Measurements from ENCODE around the gene EXTL2.
"Not testable (repeated sequence)": the region's sequence is repeated elsewhere in the genome, so short reads cannot be mapped to it uniquely, and the experiment has no call there.

EXTL2 gene

GRCh38 chr1:100894603-100895539, at the start of gene EXTL2:
EXTL2 (minus strand) TSS chr1:100894842; CDS start chr1:100888757, 6,085 bp downstream.
- DNase-seq (ENCODE audit: low read depth, low spot score) = peak; percentile 96

DNA sequence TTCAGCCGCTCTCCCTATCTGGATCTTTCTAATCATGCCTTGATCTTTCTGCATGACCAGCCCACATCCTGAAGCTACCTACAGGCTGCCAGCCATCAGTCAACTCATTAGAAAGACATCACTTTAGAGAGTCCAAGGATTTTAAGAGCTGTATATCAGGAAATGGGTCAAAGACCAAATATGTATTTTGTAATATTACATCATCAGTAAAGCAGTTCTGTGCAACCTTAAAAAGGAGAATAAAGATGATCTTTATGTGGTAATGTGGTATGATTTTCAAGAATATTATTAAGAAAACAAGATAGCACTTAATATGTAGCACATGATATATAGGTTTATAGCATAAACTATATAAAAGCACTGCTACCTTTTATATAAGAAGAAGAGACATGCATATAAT, 48.9 kb upstream of the EXTL2 start:
- DNase-seq (ENCODE audit: low read depth, low spot score) = no peak

- no peak for DNase-seq (ENCODE audit: low read depth, low spot score)
Observed at GRCh38 chr1:100942304-100943046, 47.8 kb upstream of the EXTL2 start.

DNA sequence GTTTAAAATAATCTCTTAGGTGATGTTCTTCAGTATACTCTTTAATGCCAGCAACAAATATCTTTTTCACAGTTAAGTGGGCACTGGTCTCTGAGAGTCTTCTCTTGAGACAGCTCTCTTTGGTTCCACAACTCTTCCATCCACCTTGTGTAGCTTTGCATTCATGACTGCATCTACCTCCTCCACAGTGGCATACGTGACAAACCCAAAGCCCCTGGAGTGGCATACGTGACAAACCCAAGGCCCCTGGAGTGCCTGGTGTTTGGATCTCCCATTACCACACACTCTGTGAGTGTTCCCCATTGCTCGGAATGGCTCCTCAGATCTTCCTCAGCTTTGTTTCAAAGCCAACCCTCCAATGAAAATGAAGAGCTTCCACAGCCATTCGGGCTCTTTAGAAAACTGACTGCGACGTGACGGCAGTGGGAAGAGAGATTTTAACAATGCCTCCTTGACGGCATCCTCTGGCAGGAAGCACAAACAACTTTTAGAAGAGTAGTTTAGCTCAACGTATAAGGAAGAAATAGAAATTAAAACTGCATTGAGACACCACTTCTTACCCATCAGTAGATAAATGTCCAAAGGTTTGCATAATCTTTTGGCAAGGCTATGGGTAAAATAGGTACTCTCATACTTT, 47.1 kb upstream of the EXTL2 start:
- no peak for DNase-seq (ENCODE audit: low read depth, low spot score)

DNA sequence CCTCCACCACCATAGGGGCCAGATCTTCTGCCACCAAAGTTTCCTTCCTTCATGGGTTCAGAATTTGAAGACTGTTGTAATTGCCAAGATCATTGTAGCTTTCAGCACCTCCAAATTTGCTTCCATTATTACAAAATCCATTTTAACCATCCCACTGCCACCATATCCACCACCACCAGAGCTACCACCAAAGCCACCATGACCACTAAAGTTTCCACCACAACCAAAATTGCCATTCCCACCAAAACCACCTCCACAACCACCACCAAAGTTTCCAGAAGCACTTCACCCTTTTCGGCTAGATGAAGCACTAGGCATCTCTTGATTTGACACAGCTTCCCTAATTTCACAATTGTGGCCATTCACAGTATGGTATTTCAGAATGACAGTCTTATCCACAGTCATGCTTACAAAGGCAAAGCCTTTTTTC, 46.5 kb upstream of the EXTL2 start:
- no peak for DNase-seq (ENCODE audit: low read depth, low spot score)

DNA sequence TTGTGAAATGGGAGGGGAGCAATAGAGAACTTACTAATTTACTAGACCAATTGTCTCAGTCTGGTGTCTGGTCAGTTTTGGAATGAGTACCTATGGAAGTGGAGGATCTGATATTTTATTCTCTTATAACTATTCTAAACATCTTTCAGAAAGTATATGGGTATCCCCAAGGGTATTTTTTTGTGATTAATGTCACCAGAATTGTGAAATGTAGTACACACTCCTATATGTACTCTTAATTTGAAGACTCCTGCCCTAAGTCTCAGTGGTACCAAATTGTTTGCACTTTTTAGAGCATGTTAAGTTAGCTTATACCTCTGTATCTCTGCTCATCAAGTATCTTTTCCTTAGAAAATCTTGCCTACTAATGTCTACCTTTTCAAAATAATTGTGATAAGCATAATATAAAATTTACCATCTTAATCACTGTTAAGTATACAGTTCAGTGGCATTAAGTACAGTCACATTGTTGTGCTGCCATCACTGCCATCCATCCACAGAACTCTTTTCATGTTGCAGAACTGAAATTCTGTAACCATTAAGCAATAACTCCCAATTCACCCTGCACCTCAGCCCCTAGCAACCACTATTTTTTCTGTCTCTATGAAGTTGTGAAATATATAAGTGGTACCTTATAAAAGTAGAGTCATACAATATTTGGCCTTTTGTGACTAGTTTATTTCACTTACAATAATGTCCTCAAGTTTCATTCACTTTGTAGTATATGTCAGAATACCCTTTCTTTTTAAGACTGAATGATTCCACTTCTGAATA, 41.7 kb upstream of the EXTL2 start:
- DNase-seq (ENCODE audit: low read depth, low spot score) = no peak

- DNase-seq (ENCODE audit: low read depth, low spot score) = not testable (repeated sequence)
Observed at GRCh38 chr1:100933555-100933954, 38.9 kb upstream of the EXTL2 start.

GRCh38 chr1:100931716-100932115, 37.1 kb upstream of the EXTL2 start:
- no peak for DNase-seq (ENCODE audit: low read depth, low spot score)

DNA sequence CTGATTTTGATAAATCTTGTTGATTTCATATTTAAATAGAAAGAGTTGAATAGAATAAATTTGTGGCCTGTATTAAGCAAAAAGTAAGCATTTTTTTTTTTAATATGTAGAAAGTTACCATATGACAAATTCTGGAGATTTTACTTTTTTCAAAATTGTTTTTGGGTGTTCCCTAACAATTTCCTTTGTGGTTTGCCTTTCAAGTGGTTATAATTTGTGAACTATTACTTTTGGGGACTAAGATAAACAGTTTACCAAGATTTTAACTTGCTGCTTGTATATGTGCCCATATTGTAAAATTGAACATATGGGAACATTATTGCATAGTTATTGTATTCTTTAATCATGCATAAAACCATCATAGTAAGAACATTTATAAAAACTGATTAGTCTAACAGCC, 35.9 kb upstream of the EXTL2 start:
- no peak for DNase-seq (ENCODE audit: low read depth, low spot score)

- DNase-seq (ENCODE audit: low read depth, low spot score) = peak; percentile 18
Observed at GRCh38 chr1:100928128-100928527, 33.5 kb upstream of the EXTL2 start.

DNA sequence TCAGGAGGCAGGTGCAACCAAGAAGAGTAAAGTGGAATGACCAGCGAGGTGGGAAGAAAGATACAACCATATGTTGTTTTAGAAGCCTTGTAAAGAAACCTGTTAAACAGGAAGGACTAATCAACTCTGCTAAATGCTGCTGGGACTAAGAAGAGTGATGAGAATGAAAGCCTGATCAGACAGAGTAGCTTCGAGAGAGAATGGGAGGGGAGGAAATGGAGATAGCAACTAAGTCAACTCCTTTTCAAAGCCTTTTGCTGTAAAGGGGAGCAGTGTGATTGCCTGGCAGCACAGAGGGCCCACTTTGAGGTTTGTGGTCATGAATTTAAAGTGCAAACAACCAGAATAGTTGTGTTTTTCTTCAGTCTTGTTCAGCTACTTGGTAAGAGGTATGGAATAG, 32.6 kb upstream of the EXTL2 start:
- DNase-seq (ENCODE audit: low read depth, low spot score) = peak; percentile 5

DNA sequence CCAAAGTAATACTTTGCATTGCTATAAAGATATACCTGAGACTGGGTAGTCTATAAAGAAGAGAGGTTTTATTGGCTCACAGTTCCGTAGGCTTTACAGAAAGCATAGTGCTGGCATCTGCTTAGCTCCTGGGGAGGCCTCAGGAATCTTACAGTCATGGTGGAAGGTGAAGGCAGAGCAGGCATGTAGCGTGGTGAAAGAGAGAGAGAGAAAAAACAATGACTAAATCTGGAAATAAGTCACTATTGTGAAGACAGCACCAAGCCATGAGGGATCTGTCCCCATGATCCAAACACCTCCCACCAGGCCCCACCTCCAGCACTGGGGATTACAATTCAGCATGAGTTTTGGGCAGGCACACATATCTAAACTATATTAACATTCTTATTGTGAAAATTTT, 31.6 kb upstream of the EXTL2 start:
- no peak for DNase-seq (ENCODE audit: low read depth, low spot score)

- no peak for DNase-seq (ENCODE audit: low read depth, low spot score)
Observed at GRCh38 chr1:100924991-100925390, 30.3 kb upstream of the EXTL2 start.

GRCh38 chr1:100924212-100924611, 29.6 kb upstream of the EXTL2 start:
- no peak for DNase-seq (ENCODE audit: low read depth, low spot score)

GRCh38 chr1:100921110-100921706, 26.6 kb upstream of the EXTL2 start:
- no peak for DNase-seq (ENCODE audit: low read depth, low spot score)

DNA sequence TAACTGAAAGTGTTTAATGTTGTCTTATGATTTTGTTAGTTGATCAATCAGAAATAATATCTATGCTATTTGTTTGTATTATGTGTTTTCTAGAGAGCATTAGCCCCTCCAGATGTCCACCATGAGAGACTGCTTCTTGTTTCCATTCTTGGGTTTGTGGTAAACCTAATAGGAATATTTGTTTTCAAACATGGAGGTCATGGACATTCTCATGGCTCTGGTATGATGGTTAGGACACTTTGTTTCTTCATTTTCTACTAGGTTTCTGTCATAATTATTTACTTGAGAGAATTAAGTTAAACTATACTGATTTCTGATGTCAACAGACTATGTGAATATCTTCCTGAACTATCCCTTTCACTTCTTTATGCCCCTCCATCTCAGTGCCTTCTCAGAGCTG, 17.4 kb upstream of the EXTL2 start:
- no peak for DNase-seq (ENCODE audit: low read depth, low spot score)

DNA sequence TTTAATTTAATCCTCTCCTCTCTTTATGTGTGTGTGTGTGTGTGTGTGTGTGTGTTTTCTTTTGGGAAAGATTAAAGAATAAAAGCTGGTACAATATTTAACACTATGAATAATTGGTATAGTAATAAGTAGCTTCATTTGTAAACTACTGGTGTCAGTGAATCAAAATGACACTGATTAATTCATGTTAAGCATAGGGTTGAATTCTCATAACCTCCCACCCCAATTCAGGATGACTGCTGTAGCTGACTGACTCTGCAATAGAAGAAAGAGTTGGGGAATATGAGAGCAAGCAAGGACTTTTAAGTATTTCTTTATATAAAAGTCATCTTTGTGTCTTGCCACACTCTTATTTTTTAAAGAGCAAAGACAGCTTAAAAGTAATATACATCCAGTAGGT, 14.4 kb upstream of the EXTL2 start:
- DNase-seq (ENCODE audit: low read depth, low spot score) = no peak

DNA sequence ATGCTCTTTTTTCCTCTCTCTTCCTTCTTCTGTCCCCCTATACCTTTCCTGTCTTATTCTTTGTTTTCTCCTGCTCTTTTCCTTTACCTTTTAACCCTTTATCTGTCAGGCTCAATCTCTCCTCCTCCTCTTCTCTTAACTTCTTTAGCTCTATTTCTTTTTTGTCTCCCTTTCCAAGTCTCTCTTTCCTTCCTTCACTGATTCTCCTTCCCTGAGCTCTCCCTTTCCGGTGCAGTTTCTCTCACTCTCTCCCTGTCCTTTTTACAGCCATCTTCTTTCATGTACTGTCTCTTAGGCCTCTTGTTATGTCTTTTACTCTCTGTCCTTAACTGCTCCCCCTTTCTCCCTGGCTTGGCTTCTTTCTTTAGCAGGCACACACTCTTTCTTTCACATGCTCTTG, 13.2 kb upstream of the EXTL2 start:
- no peak for DNase-seq (ENCODE audit: low read depth, low spot score)

DNA sequence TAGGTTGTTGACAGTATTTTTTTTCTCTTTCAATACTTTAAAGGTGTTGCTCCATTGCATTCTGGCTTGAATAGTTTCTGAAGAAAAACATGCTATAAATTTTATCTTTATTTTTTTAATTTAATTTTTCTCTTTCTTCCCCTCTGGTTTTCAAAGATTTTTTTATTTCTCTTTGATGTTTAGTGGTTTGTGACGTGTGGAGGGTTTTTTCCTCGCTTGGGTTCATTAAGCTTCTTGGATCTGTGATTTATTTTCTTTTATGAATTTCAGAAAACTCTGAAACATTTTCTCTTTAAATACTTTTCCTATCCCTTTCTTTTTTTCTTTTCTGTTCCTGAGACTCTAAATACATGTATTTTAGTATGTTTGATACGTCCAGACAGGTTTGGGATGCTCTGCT, 10.5 kb upstream of the EXTL2 start:
- DNase-seq (ENCODE audit: low read depth, low spot score) = no peak

- no peak for DNase-seq (ENCODE audit: low read depth, low spot score)
Observed at GRCh38 chr1:100904528-100904927, 9.9 kb upstream of the EXTL2 start.

- no peak for DNase-seq (ENCODE audit: low read depth, low spot score)
Observed at GRCh38 chr1:100903777-100904176, 9.1 kb upstream of the EXTL2 start.

Measured in ELF-1 (cell line).